ENCODE data around the gene PKD2.

GRCh38 chr4:88030565-88031310 is 23.3 kb downstream of the PKD2 start:
- TF ChIP-seq REST (IDR thresholded peaks at IDR 0.05; ENCODE audit: low read depth, low read length): no peak
- TF ChIP-seq MAX (IDR thresholded peaks at IDR 0.05; ENCODE audit: low read depth): no peak
- no peak for TF ChIP-seq GABPA (IDR thresholded peaks at IDR 0.05; ENCODE audit: low read depth)
- no peak for TF ChIP-seq CTCF (IDR thresholded peaks at IDR 0.05)
- no peak for TF ChIP-seq CHD2 (IDR thresholded peaks at IDR 0.05; ENCODE audit: low read length, partially characterized antibody)
- no peak for TF ChIP-seq MXI1 (IDR thresholded peaks at IDR 0.05; ENCODE audit: low read depth, low read length)
- no peak for TF ChIP-seq USF2 (IDR thresholded peaks at IDR 0.05; ENCODE audit: borderline replicate concordance, low read depth, low read length)
- no peak for TF ChIP-seq TCF12 (IDR thresholded peaks at IDR 0.05)
- no peak for TF ChIP-seq FOXM1 (IDR thresholded peaks at IDR 0.05; ENCODE audit: low read depth)
- TF ChIP-seq POLR2AphosphoS5 (IDR thresholded peaks at IDR 0.05; ENCODE audit: low read depth, low read length): no peak
- TF ChIP-seq TAF1 (IDR thresholded peaks at IDR 0.05; ENCODE audit: borderline replicate concordance, low read depth, low read length): no peak
- TF ChIP-seq YY1 (IDR thresholded peaks at IDR 0.05; ENCODE audit: low read depth): no peak
- no peak for TF ChIP-seq FOXJ3 (CRISPR knock-in tag; IDR thresholded peaks at IDR 0.05)
- TF ChIP-seq NRF1 (IDR thresholded peaks at IDR 0.05; ENCODE audit: low read depth, low read length): no peak

Data from SK-N-SH (cell line).